KMS-11 (cell line): Measurements from ENCODE around the gene PAX8.

Experiments
- H2AFZ ChIP-seq: fragments of 200-600 bp; sonication (generic); 2 replicates; pipeline ENCODE4 v1.6.1; 2016; ENCODE audit warnings: antibody characterized with exemption, mixed run types, low read depth
- H3K27ac ChIP-seq: fragments of 200-600 bp; sonication (generic); 2 replicates; pipeline ENCODE4 v1.6.1; 2016; ENCODE audit warnings: mild to moderate bottlenecking, mixed run types
- H3K27me3 ChIP-seq: fragments of 200-600 bp; sonication (generic); 2 replicates; pipeline ENCODE4 v1.6.1; 2017; ENCODE audit warnings: mild to moderate bottlenecking, low read depth, mixed run types, moderate library complexity; ENCODE audit not compliant: insufficient read depth
- H3K36me3 ChIP-seq: fragments of 200-600 bp; sonication (generic); 2 replicates; pipeline ENCODE4 v1.6.1; 2017; ENCODE audit warnings: mild to moderate bottlenecking, mixed run types; ENCODE audit not compliant: insufficient read depth
- H3K4me1 ChIP-seq: fragments of 200-600 bp; sonication (generic); 2 replicates; pipeline ENCODE4 v1.6.1; 2016; ENCODE audit warnings: mild to moderate bottlenecking, low read depth, mixed run types; ENCODE audit not compliant: poor library complexity, severe bottlenecking
- H3K4me2 ChIP-seq: fragments of 200-600 bp; sonication (generic); 2 replicates; pipeline ENCODE4 v1.7.0; 2016; ENCODE audit warnings: mild to moderate bottlenecking, mixed run types
- H3K4me3 ChIP-seq: fragments of 200-600 bp; sonication (generic); IDR thresholded peaks from 2 replicates; pipeline ENCODE4 v1.6.1; 2017; ENCODE audit warnings: low read depth, low read length, mixed read lengths; ENCODE audit not compliant: insufficient read depth
- H3K79me2 ChIP-seq: fragments of 200-600 bp; sonication (generic); 2 replicates; pipeline ENCODE4 v1.6.1; 2016; ENCODE audit warnings: low read depth, mixed run types; ENCODE audit not compliant: insufficient read depth
- H3K9ac ChIP-seq: fragments of 200-600 bp; sonication (generic); 2 replicates; pipeline ENCODE4 v1.6.1; 2016; ENCODE audit warnings: mild to moderate bottlenecking, mixed run types
- H4K20me1 ChIP-seq: fragments of 200-600 bp; sonication (generic); 2 replicates; pipeline ENCODE4 v1.6.1; 2016; ENCODE audit warnings: mild to moderate bottlenecking, mixed run types; ENCODE audit not compliant: insufficient read depth
- TF ChIP-seq, protein P1 (sequence below): fragments of 200-600 bp; sonication (generic); conservative IDR thresholded peaks from 2 replicates; pipeline ENCODE4 v1.6.1; 2017; ENCODE audit warnings: low read depth, mild to moderate bottlenecking, antibody characterized with exemption, low read length, moderate library complexity, mixed read lengths

The PAX8 gene

DNA sequence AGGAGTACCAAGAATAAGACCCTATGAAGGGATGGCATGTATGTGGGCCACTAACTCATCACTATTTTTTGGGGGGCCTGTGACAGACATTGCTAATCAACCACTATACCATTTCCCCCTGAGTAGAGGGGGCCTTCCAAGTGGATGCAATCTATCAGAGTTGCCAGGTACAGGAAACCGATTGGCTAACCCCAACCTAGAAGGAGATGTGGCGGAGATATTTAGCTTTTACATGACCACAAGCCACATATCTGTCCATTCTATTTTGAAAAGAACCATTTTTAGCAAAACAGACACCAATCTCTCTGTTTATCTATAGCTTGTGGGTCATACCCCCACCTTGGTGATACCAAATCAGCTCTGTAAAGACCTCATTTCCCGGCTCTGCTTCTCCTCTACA lies 51.0 kb downstream of the PAX8 start:
- Histone ChIP-seq H3K27ac (no peak overlapping the region), H2AFZ (no peak overlapping the region), H3K79me2 (no peaks in the 10 kb centered on the region), H3K4me1 (no peaks in the 10 kb centered on the region), H3K4me3 (no peak overlapping the region), H3K27me3 (no peaks in the 10 kb centered on the region), H3K9ac (no peak overlapping the region), H3K36me3 (no peaks in the 10 kb centered on the region), H4K20me1 (no peaks in the 10 kb centered on the region), H3K4me2 (no peak overlapping the region)
- TF ChIP-seq, protein P1, sequence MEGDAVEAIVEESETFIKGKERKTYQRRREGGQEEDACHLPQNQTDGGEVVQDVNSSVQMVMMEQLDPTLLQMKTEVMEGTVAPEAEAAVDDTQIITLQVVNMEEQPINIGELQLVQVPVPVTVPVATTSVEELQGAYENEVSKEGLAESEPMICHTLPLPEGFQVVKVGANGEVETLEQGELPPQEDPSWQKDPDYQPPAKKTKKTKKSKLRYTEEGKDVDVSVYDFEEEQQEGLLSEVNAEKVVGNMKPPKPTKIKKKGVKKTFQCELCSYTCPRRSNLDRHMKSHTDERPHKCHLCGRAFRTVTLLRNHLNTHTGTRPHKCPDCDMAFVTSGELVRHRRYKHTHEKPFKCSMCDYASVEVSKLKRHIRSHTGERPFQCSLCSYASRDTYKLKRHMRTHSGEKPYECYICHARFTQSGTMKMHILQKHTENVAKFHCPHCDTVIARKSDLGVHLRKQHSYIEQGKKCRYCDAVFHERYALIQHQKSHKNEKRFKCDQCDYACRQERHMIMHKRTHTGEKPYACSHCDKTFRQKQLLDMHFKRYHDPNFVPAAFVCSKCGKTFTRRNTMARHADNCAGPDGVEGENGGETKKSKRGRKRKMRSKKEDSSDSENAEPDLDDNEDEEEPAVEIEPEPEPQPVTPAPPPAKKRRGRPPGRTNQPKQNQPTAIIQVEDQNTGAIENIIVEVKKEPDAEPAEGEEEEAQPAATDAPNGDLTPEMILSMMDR: no peak

DNA sequence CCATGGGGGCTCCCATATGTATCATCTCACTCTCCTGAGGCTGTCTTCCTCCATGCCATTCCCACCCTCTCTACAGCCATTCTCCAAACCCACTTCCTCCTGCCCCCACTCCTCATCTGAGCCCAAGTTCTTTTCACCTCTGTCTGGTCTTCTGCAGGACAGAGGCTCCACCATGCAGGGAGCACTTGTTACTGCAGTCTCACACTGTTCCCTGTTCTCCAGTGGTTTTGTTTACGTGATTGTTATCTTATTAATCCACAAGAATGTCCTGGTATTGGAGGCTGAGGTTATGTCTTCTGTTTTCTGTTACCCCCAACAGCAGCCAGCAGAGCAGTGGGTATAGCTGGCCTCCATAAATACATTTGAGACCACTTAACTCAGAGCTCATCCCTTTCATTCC lies 51.4 kb downstream of the PAX8 start:
- no peaks in the 10 kb centered on the region for H4K20me1 ChIP-seq
- TF ChIP-seq, protein P1: no peak
- no peaks in the 10 kb centered on the region for H3K27me3 ChIP-seq
- H3K27ac ChIP-seq: no peak overlapping the region
- no peak overlapping the region for H3K4me3 ChIP-seq
- no peaks in the 10 kb centered on the region for H3K36me3 ChIP-seq
- no peak overlapping the region for H3K4me2 ChIP-seq
- no peaks in the 10 kb centered on the region for H3K79me2 ChIP-seq
- H2AFZ ChIP-seq: no peak overlapping the region
- no peak overlapping the region for H3K9ac ChIP-seq
- H3K4me1 ChIP-seq: no peaks in the 10 kb centered on the region

DNA sequence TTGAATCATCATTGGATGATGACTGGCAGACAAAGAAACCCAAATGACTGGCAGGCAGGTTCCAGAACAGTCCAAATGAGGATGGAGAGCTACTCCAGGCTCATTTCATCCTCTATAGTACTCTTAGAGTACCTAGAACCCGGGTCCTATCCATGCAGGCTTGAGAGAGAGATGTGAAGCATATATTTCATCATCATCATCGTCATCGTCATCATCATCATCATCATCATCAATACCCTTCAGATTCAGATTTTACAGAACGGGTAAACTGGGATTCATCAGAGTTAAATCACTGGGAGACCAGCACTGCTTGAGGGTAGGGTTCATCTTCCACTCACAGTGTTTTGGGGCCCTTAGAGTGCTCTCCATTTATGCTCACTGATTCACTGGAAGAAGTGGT lies 52.3 kb downstream of the PAX8 start:
- Histone ChIP-seq H3K79me2 (no peaks in the 10 kb centered on the region), H3K9ac (no peak overlapping the region), H4K20me1 (no peaks in the 10 kb centered on the region), H3K4me2 (no peak overlapping the region), H3K27ac (no peak overlapping the region), H3K4me3 (no peak overlapping the region), H3K36me3 (no peaks in the 10 kb centered on the region), H3K4me1 (no peaks in the 10 kb centered on the region), H3K27me3 (no peaks in the 10 kb centered on the region), H2AFZ (no peak overlapping the region)
- TF ChIP-seq, protein P1: no peak

- Histone ChIP-seq H3K4me1 (no peaks in the 10 kb centered on the region), H3K9ac (no peak overlapping the region), H3K4me2 (no peak overlapping the region)
Observed at GRCh38 chr2:113225263-113226259, 53.2 kb downstream of the PAX8 start.

More at GRCh38 chr2:113225263-113226259, 53.2 kb downstream of the PAX8 start:
- Histone ChIP-seq H3K79me2 (no peaks in the 10 kb centered on the region), H2AFZ (no peak overlapping the region), H3K36me3 (no peaks in the 10 kb centered on the region), H3K27ac (no peak overlapping the region), H3K27me3 (no peaks in the 10 kb centered on the region), H3K4me3 (no peak overlapping the region), H4K20me1 (no peaks in the 10 kb centered on the region)
- TF ChIP-seq, protein P1: no peak
